Fibroblast of lung (primary cell): ENCODE measurements around the gene ZNF816. TPM values are rescaled to one million over a fixed set of nuclear protein-coding genes. Genes with fewer than 3 reads are reported as not detected.

Experiments
- DNase-seq, 2 donors: peaks; one replicate each; pipeline versions ENCODE4 v3.0.0 to v3.0.0-alpha.2; 2010; ENCODE audit warnings: low read depth in 2 of 2
- H2AFZ ChIP-seq: 2 replicates; pipeline ENCODE4 v1.5.1; 2012; ENCODE audit warnings: low read length, control low read depth, inconsistent platforms
- H3K27ac ChIP-seq: 2 replicates; pipeline ENCODE4 v1.5.1; 2011; ENCODE audit warnings: low read length, control low read depth; ENCODE audit not compliant: insufficient read depth
- H3K27me3 ChIP-seq: 2 replicates; pipeline ENCODE4 v1.5.1; 2011; ENCODE audit warnings: mild to moderate bottlenecking, low read length; ENCODE audit not compliant: control insufficient read depth, insufficient read depth
- H3K36me3 ChIP-seq: 2 replicates; pipeline ENCODE4 v1.5.1; 2011; ENCODE audit warnings: low read length; ENCODE audit not compliant: control insufficient read depth, insufficient read depth
- H3K4me1 ChIP-seq: 2 replicates; pipeline ENCODE4 v1.5.1; 2011; ENCODE audit warnings: low read length; ENCODE audit not compliant: control insufficient read depth, insufficient read depth; ENCODE audit errors: extremely low read depth
- H3K4me2 ChIP-seq: 2 replicates; pipeline ENCODE4 v1.5.1; 2011; ENCODE audit warnings: low read length, control low read depth; ENCODE audit not compliant: insufficient read depth; ENCODE audit errors: extremely low read depth
- H3K4me3 ChIP-seq, 4 experiments: fragments of 200-600 bp in 1 of 4; sonication (generic) in 1 of 4; replicated peaks in 1 of 4; 2 replicates each; pipeline ENCODE4 v1.5.1; 2011 to 2016; ENCODE audit warnings: low read length in 4 of 4, low read depth in 3 of 4, mild to moderate bottlenecking in 3 of 4, control low read depth in 2 of 4, inconsistent platforms in 1 of 4, mixed read lengths in 1 of 4; ENCODE audit not compliant: insufficient read depth in 1 of 4; ENCODE audit errors: control extremely low read depth in 1 of 4
- H3K79me2 ChIP-seq: 2 replicates; pipeline ENCODE4 v1.5.1; 2012; ENCODE audit warnings: mild to moderate bottlenecking, low read length, inconsistent platforms; ENCODE audit not compliant: control insufficient read depth, insufficient read depth
- H3K9ac ChIP-seq: 2 replicates; pipeline ENCODE4 v1.5.1; 2011; ENCODE audit warnings: mild to moderate bottlenecking, low read length, control low read depth; ENCODE audit not compliant: insufficient read depth
- H3K9me3 ChIP-seq: 2 replicates; pipeline ENCODE4 v1.5.1; 2012; ENCODE audit warnings: low read depth, low read length; ENCODE audit not compliant: control insufficient read depth, insufficient read depth
- H4K20me1 ChIP-seq: 2 replicates; pipeline ENCODE4 v1.5.1; 2011; ENCODE audit warnings: low read length; ENCODE audit not compliant: control insufficient read depth, insufficient read depth; ENCODE audit errors: extremely low read depth
- EZH2 ChIP-seq: IDR thresholded peaks from 2 replicates; pipeline ENCODE4 v1.5.1; 2012; ENCODE audit warnings: low read length, control low read depth, mild to moderate bottlenecking; ENCODE audit errors: missing control alignments
- polyA plus RNA-seq, 2 donors: library from polyadenylated mRNA; depleted of rRNA in 1 of 2; stranded (reverse) in 1 of 2; unstranded in 1 of 2; fragments of >200 nt; gene quantifications; 2 replicates each; pipeline ENCODE4 v1.2.1, GENCODE V29; 2011 to 2012; ENCODE audit warnings: missing spikeins in 1 of 2
- total RNA-seq: library from RNA; depleted of rRNA; stranded (reverse); fragments of >200 nt; gene quantifications from 2 replicates; pipeline ENCODE4 v1.2.1, GENCODE V29; 2014
- TF ChIP-seq, protein P1 (sequence below), 2 donors: IDR thresholded peaks in 1 of 2; conservative IDR thresholded peaks in 1 of 2; 1 replicate in 1 of 2; 2 replicates in 1 of 2; pipeline ENCODE4 v1.5.1; 2011 to 2012; ENCODE audit warnings: low read length in 2 of 2, control low read depth in 1 of 2, inconsistent platforms in 1 of 2, low read depth in 1 of 2, mild to moderate bottlenecking in 1 of 2

ZNF816 gene
- total and polyA plus RNA-seq, 2 donors (not counting 1 experiment from before 2014, with no cell fraction given) = 2.9 to 10.1 TPM

DNA sequence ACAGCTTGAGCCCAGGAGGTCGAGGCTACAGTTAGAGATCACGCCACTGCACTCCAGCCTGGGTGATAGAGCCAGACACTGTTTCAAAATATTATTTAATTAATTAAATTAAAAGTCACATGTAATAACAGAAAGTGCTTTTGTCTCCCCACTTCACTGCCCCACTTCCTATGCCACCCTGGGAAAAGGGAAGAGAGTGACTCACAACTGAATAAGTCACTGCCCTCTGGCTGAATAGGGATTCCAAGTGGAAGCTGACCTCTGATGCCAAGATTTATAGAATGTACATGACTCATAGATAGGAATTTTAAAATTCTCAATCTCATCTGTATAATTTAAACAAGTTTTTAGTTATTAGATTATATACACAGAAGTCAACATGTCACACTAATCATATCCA is 28.8 kb upstream of the ZNF816 start:
- Histone ChIP-seq H2AFZ (no peak overlapping the region), H3K4me3 (no peak overlapping the region), H3K36me3 (no peaks in the 10 kb centered on the region), H3K9me3 (no peaks in the 10 kb centered on the region), H3K27me3 (no peaks in the 10 kb centered on the region), H3K4me1 (no peaks in the 10 kb centered on the region), H3K9ac (no peak overlapping the region), H3K27ac (no peak overlapping the region), H3K79me2 (no peaks in the 10 kb centered on the region), H4K20me1 (no peaks in the 10 kb centered on the region), H3K4me2 (no peak overlapping the region)
- peak; percentile 48 to 52 for DNase-seq
- no peak for TF ChIP-seq EZH2
- TF ChIP-seq, protein P1, sequence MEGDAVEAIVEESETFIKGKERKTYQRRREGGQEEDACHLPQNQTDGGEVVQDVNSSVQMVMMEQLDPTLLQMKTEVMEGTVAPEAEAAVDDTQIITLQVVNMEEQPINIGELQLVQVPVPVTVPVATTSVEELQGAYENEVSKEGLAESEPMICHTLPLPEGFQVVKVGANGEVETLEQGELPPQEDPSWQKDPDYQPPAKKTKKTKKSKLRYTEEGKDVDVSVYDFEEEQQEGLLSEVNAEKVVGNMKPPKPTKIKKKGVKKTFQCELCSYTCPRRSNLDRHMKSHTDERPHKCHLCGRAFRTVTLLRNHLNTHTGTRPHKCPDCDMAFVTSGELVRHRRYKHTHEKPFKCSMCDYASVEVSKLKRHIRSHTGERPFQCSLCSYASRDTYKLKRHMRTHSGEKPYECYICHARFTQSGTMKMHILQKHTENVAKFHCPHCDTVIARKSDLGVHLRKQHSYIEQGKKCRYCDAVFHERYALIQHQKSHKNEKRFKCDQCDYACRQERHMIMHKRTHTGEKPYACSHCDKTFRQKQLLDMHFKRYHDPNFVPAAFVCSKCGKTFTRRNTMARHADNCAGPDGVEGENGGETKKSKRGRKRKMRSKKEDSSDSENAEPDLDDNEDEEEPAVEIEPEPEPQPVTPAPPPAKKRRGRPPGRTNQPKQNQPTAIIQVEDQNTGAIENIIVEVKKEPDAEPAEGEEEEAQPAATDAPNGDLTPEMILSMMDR (conservative IDR thresholded peaks at IDR 0.05 in 1 of 2, IDR thresholded peaks at IDR 0.05 in 1 of 2; ENCODE audit: low read depth in 1 of 2, low read length in 2 of 2) = no peak

DNA sequence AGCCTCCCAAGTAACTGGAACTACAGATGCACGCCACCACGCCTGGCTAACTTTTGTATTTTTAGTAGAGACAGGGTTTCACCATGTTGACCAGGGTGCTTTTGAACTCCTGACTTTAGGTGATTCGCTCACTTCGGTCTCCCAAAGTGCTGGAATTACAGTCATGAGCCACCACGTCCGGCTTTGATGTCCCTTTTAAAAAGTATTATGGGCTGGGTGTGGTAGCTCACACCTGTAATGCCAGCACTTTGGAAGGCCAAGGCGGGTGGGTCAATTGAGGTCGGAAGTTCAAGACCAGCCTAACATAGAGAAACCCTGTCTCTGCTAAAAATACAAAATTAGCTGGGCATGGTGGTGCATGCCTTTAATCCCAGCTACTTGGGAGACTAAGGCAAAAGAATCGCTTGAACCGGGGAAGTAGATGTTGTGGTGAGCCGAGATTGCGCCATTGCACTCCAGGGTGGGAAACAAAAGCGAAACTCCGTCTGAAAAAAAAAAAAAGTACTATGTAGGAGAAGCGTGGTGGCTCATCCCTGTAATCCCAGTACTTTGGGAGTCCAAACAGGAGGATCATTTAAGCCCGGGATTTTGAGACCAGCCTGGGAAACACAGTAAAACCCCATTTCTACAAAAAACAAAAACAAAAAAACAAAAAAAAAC is 28.2 kb upstream of the ZNF816 start:
- no peak overlapping the region for H3K27ac ChIP-seq
- H2AFZ ChIP-seq = no peak overlapping the region
- TF ChIP-seq EZH2 = no peak
- TF ChIP-seq, protein P1 (conservative IDR thresholded peaks at IDR 0.05 in 1 of 2, IDR thresholded peaks at IDR 0.05 in 1 of 2; ENCODE audit: low read depth in 1 of 2, low read length in 2 of 2) = no peak
- DNase-seq = no peak
- H3K4me3 ChIP-seq = no peak overlapping the region
- no peaks in the 10 kb centered on the region for H3K79me2 ChIP-seq
- H3K4me2 ChIP-seq = no peak overlapping the region
- H3K4me1 ChIP-seq = no peaks in the 10 kb centered on the region
- no peak overlapping the region for H3K9ac ChIP-seq
- no peaks in the 10 kb centered on the region for H4K20me1 ChIP-seq
- no peaks in the 10 kb centered on the region for H3K36me3 ChIP-seq
- no peaks in the 10 kb centered on the region for H3K27me3 ChIP-seq
- no peaks in the 10 kb centered on the region for H3K9me3 ChIP-seq

DNA sequence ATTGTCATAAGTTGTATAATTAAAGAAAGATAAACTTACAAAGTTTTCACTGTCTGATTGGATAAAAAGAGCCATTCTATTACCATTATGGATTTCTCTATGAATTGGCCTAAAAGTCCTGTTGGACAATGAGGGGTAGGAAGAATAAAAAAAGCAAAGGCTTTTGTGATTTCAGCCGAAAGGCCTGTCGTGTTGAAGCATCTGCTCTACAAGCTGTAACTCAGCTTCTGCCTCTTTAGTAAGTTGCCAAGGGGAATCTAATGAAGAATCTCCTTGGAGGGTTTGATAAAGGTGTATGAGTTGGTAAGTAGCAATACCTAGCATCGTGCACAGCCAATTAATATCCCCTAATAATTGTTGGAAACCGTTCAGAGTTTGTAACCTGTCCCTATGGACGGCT is 25.8 kb upstream of the ZNF816 start:
- H4K20me1 ChIP-seq = no peaks in the 10 kb centered on the region
- TF ChIP-seq EZH2 = no peak
- TF ChIP-seq, protein P1 (conservative IDR thresholded peaks at IDR 0.05 in 1 of 2, IDR thresholded peaks at IDR 0.05 in 1 of 2; ENCODE audit: low read depth in 1 of 2, low read length in 2 of 2) = no peak
- DNase-seq = no peak

More for the DNA sequence above, 25.8 kb upstream of the ZNF816 start:
- Histone ChIP-seq H2AFZ (no peak overlapping the region), H3K27ac (no peak overlapping the region), H3K4me2 (no peak overlapping the region), H3K36me3 (no peaks in the 10 kb centered on the region), H3K9me3 (no peaks in the 10 kb centered on the region), H3K4me1 (no peaks in the 10 kb centered on the region), H3K9ac (no peak overlapping the region), H3K4me3 (no peak overlapping the region), H3K79me2 (no peaks in the 10 kb centered on the region), H3K27me3 (no peaks in the 10 kb centered on the region)
